CD4-positive, alpha-beta T cell treated with Interleukin-17A for 1 hour (primary cell): ENCODE data around the gene IFNA21.
"Not testable (repeated sequence)": the region's sequence is repeated elsewhere in the genome, so short reads cannot be mapped to it uniquely, and the experiment has no call there.

Experiments
- DNase-seq: peaks from one replicate; pipeline ENCODE4 v3.0.0-alpha.2; 2020

IFNA21 gene

GRCh38 chr9:21137020-21137419 lies 29.4 kb downstream of the IFNA21 start:
- DNase-seq: no peak

- DNase-seq: no peak
These were observed 30.7 kb downstream of the IFNA21 start for GRCh38 chr9:21135736-21136135.

GRCh38 chr9:21128186-21128585 lies 38.3 kb downstream of the IFNA21 start:
- DNase-seq: not testable (repeated sequence)

GRCh38 chr9:21121595-21122251 lies 44.7 kb downstream of the IFNA21 start:
- no peak for DNase-seq

- no peak for DNase-seq
These were observed 45.4 kb downstream of the IFNA21 start for GRCh38 chr9:21121079-21121478.

GRCh38 chr9:21119093-21119770 lies 47.2 kb downstream of the IFNA21 start:
- DNase-seq: no peak
